CD1c-positive myeloid dendritic cell (primary cell): Measurements from ENCODE around the gene LCN2.

Source experiments
- DNase-seq: peaks from one replicate; pipeline ENCODE4 v3.0.0-alpha.2; 2016; ENCODE audit errors: extremely low spot score

LCN2 gene

GRCh38 chr9:128193469-128194096 is 44.3 kb downstream of the LCN2 start:
- no peak for DNase-seq

GRCh38 chr9:128201441-128202369 is 52.5 kb downstream of the LCN2 start:
- DNase-seq = no peak

- DNase-seq = no peak
Measured at GRCh38 chr9:128202648-128203023, 53.4 kb downstream of the LCN2 start.
